Measurements from ENCODE around the gene WDR11. TPM values are rescaled to one million over a fixed set of nuclear protein-coding genes. Genes with fewer than 3 reads are reported as not detected.

WDR11 gene
- total RNA-seq, 2 experiments from 2014 or later = 33.9 to 36.0 TPM

DNA sequence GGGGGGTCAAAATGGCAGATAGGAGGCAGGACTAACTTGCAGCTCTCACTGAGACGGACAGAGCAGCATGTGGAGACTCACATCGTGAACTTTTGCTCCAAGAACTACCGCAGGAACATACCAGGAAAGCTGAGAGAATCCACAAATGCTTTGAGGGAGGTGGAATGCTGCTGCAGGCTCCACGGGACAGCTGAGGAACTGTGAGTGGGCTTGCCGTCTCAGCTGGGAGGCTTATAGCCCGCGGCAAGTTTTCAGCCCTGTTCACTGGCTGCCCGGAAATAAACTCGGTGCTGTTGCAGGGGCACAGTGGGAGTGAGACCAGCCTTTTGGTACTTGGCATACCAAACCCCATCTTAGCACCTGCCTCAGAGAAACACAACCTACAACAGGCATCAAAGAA is 19.1 kb upstream of the WDR11 start:
- POLR2A ChIA-PET = no interaction called here
- Mint-ChIP-seq H3K27ac (no peak overlapping the region), H3K27me3 (peaks cover 12% of the 10 kb centered on the region)

DNA sequence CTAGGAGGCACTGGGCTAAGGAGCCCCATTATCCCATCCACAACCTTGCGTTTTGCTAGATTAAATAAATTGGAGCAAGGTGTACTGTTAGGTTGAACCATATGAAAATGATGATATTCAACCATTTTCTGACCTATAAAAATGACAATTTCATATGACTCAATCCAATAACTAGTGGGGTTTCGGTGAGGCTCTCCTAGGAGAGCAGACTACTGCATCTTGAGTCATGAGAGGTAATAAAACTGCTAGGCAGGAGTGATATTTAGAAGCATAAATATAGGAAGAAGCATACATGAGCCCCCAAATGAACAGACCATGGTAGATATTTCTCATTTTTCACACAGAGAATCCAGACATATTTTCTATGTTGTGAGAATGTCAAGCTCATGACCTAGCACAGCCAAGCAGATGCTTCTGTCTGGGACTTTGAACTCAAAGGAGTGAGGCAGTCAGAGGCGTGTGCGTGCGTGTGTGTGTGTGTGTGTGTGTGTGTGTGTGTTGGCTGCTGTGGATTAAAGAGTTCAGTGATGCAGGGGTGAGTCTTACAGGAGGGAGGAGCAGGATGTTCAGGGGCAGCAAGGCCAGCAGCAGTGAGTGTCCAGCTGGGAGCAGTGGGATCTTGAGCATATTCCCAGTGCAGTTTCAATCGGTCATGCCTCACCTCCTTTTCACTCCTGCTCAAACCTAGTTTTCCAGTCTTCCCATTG is 17.8 kb upstream of the WDR11 start:
- Mint-ChIP-seq H3K9me3 (no peaks in the 10 kb centered on the region), H3K27me3 (peaks cover 14% of the 10 kb centered on the region), H3K27ac (no peak overlapping the region), H3K4me1 (ENCODE audit: low read depth) (no peaks in the 10 kb centered on the region), H3K36me3 (ENCODE audit: low read depth) (no peaks in the 10 kb centered on the region), H3K4me3 (no peak overlapping the region)
- ChIA-PET CTCF (no interaction called here), POLR2A (interaction anchor here (0.6 kb wide), 1 partner anchor 18 kb away, joined by 3 read pairs; no protein-coding TSS in a partner anchor)
- DNase-seq (no peak), ATAC-seq (no peak)
- TF ChIP-seq, protein P1, sequence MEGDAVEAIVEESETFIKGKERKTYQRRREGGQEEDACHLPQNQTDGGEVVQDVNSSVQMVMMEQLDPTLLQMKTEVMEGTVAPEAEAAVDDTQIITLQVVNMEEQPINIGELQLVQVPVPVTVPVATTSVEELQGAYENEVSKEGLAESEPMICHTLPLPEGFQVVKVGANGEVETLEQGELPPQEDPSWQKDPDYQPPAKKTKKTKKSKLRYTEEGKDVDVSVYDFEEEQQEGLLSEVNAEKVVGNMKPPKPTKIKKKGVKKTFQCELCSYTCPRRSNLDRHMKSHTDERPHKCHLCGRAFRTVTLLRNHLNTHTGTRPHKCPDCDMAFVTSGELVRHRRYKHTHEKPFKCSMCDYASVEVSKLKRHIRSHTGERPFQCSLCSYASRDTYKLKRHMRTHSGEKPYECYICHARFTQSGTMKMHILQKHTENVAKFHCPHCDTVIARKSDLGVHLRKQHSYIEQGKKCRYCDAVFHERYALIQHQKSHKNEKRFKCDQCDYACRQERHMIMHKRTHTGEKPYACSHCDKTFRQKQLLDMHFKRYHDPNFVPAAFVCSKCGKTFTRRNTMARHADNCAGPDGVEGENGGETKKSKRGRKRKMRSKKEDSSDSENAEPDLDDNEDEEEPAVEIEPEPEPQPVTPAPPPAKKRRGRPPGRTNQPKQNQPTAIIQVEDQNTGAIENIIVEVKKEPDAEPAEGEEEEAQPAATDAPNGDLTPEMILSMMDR (IDR thresholded peaks at IDR 0.05) = no peak
- intact Hi-C loops (cut with micrococcal nuclease) = no loop called here

More for the DNA sequence above, 19.1 kb upstream of the WDR11 start:
- DNase-seq (no peak), ATAC-seq (no peak)
- TF ChIP-seq, protein P1 (IDR thresholded peaks at IDR 0.05) = no peak
- no peak overlapping the region for H3K4me3 Mint-ChIP-seq
- H3K4me1 Mint-ChIP-seq (ENCODE audit: low read depth) = no peaks in the 10 kb centered on the region
- H3K9me3 Mint-ChIP-seq = no peaks in the 10 kb centered on the region
- CTCF ChIA-PET = no interaction called here
- intact Hi-C loops (cut with micrococcal nuclease) = no loop called here
- no peaks in the 10 kb centered on the region for H3K36me3 Mint-ChIP-seq (ENCODE audit: low read depth)

DNA sequence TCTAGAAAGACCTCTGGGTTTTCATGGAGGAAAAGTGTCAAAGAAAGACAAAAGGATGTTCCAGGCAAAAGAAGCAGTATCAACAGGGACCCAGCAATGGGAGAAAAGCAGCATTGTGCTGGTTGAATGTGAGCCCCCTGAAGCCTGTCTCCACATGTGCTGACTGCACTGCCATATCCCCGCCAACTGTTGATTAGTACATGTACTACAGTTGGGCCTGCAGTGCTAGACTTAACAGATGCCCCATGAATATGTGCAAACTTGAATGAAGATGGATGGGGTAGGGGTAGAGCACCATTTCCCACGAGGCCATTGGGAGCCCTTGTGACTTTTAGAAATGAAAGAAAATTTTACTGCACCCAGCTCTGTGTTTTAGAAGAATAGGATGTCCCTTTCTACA is 15.6 kb upstream of the WDR11 start:
- CTCF ChIA-PET = no interaction called here

DNA sequence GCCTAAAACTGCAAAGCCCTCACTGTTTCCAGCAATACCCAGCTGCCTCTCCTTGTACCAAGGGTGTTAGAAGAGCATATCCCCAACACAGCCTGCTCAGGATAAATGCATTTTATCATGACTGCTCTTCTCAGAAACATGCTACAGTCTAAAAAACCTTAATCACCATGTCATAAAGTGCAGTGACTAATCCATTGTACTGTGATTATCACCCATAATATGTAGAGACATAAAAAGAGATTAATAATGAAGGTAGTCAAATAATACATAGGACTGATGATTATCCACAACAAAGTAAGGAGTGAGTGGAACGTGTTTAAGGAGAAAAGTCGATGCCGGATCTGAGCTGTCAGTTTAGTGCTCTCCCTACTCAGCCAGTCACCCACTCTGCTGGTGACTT is 12.2 kb upstream of the WDR11 start:
- ChIA-PET CTCF (interaction anchor here (1.0 kb wide), 1 partner anchor 9 kb away, joined by 3 read pairs; no protein-coding TSS in a partner anchor), POLR2A (no interaction called here)
- no peak overlapping the region for H3K4me3 Mint-ChIP-seq
- no peak for ATAC-seq
- intact Hi-C loops (cut with micrococcal nuclease) = no loop called here
- no peaks in the 10 kb centered on the region for H3K36me3 Mint-ChIP-seq (ENCODE audit: low read depth)
- H3K27ac Mint-ChIP-seq = no peak overlapping the region
- no peak for DNase-seq
- peaks cover 5% of the 10 kb centered on the region for H3K27me3 Mint-ChIP-seq
- no peaks in the 10 kb centered on the region for H3K9me3 Mint-ChIP-seq
- H3K4me1 Mint-ChIP-seq (ENCODE audit: low read depth) = peaks cover 2% of the 10 kb centered on the region
- TF ChIP-seq, protein P1 (IDR thresholded peaks at IDR 0.05) = no peak

More for the DNA sequence above, 15.6 kb upstream of the WDR11 start:
- no peak overlapping the region for H3K4me3 Mint-ChIP-seq
- no peak overlapping the region for H3K27ac Mint-ChIP-seq
- peaks cover 12% of the 10 kb centered on the region for H3K27me3 Mint-ChIP-seq
- no peak for DNase-seq
- ATAC-seq = no peak
- TF ChIP-seq, protein P1 (IDR thresholded peaks at IDR 0.05) = no peak
- H3K9me3 Mint-ChIP-seq = no peaks in the 10 kb centered on the region
- intact Hi-C loops (cut with micrococcal nuclease) = no loop called here
- H3K36me3 Mint-ChIP-seq (ENCODE audit: low read depth) = no peaks in the 10 kb centered on the region
- H3K4me1 Mint-ChIP-seq (ENCODE audit: low read depth) = no peaks in the 10 kb centered on the region
- POLR2A ChIA-PET = no interaction called here

DNA sequence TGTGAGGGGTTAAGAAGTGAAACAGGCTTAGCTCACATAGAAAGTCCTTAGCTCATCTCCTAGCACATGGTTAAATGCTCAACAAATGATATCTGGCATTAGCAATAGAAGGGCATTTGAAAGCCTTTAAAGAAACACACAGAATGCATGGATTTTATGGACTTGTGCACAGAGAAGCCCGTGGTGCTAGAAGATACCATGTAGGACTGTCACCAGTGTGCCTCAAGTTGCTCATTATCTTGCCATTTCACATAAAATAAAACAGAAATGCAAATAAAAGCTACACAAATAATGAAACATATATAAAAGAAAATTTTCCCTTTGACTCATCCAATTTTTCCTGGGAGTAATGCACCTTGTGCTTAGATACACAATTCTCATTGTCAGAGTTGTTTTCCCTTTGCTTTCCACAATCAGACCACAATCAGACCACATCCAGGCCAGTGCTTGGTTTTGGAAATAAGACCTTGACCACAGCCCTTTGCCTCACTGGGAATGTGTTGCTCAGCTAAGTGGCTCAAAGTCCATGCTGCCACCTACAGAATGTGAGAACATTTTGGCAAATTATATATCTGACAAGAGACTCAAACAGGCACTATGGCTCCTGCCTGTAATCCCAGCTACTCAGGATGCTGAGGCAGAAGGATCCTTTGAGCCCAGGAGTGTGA is 9.5 kb upstream of the WDR11 start:
- TF ChIP-seq, protein P1 (IDR thresholded peaks at IDR 0.05) = no peak
- H3K4me3 Mint-ChIP-seq = no peak overlapping the region
- intact Hi-C loops (cut with micrococcal nuclease) = no loop called here
- peaks cover 2% of the 10 kb centered on the region for H3K4me1 Mint-ChIP-seq (ENCODE audit: low read depth)
- ChIA-PET POLR2A (no interaction called here), CTCF (interaction anchor here (1.1 kb wide), 1 partner anchor 12 kb away, joined by 3 read pairs; no protein-coding TSS in a partner anchor)
- peaks cover 2% of the 10 kb centered on the region for H3K27me3 Mint-ChIP-seq
- H3K36me3 Mint-ChIP-seq (ENCODE audit: low read depth) = no peaks in the 10 kb centered on the region
- H3K9me3 Mint-ChIP-seq = no peaks in the 10 kb centered on the region
- H3K27ac Mint-ChIP-seq = no peak overlapping the region
- ATAC-seq = no peak
- no peak for DNase-seq

All from activated CD8-positive, alpha-beta T cell treated with anti-CD3 and anti-CD28 coated beads for 36 hours (primary cell).